GM12878 (cell line): ENCODE data around the gene TTC23. TPM values are rescaled to one million over a fixed set of nuclear protein-coding genes. Genes with fewer than 3 reads are reported as not detected.
A peak's percentile ranks its signal among the peaks of the same experiment; 100 is the strongest.

Experiments
- ATAC-seq: fragments of 200-7000 bp; cut with Tn5 transposase; 3 replicates; pipeline ENCODE4 v1.9.1; 2020; ENCODE audit warnings: mild to moderate bottlenecking, moderate library complexity
- BruUV-seq: library from RNA; stranded (reverse); fragments of 400-500 nt; replicated peaks from 2 replicates; lab custom pipeline; 2021; lab: Mats Ljungman, UMichigan
- CTCF ChIA-PET: fragments of 300-600 bp; sonication (Branson Sonifier 250); formaldehyde crosslinking; extraction: SDS; loops from one replicate; lab custom pipeline; 2021; ENCODE audit warnings: inconsistent platforms; lab: Yijun Ruan, JAX
- POLR2A ChIA-PET: fragments of 350-600 bp; formaldehyde crosslinking; extraction: SDS; loops from one replicate; lab custom pipeline; 2021; ENCODE audit warnings: inconsistent platforms; lab: Charles Lee
- RAD21 ChIA-PET: fragments of 300-600 bp; sonication (Branson Sonifier 250); formaldehyde crosslinking; loops from one replicate; lab custom pipeline; 2023; ENCODE audit warnings: antibody characterized with exemption; ENCODE audit not compliant: unreplicated experiment; lab: Charles Lee
- SMC1A ChIA-PET: fragments of 300-600 bp; sonication (Branson Sonifier 250); formaldehyde crosslinking; loops from one replicate; lab custom pipeline; 2023; ENCODE audit not compliant: unreplicated experiment, uncharacterized antibody; lab: Charles Lee
- DNase-seq: peaks from one replicate; pipeline ENCODE4 v3.0.0-alpha.2; 2011; ENCODE audit warnings: low read depth, low spot score
- FAIRE-seq: peaks from 3 replicates; lab custom pipeline; 2011; peaks lifted over from hg19 to GRCh38; lab: Jason Lieb, UNC
- H2AFZ ChIP-seq: 2 replicates; pipeline ENCODE4 v1.6.0; 2011; ENCODE audit warnings: low read depth, low read length, control low read depth; ENCODE audit not compliant: control insufficient read depth
- H3K27ac ChIP-seq: 2 replicates; pipeline ENCODE4 v1.5.1; 2011; ENCODE audit warnings: control low read depth; ENCODE audit not compliant: control insufficient read depth, insufficient read depth
- H3K27me3 ChIP-seq, 2 experiments: replicated peaks in 1 of 2; 2 replicates each; pipeline versions ENCODE4 v1.6.0 to v1.6.1; 2011; ENCODE audit warnings: low read length in 1 of 2; ENCODE audit not compliant: control insufficient read depth in 2 of 2, insufficient read depth in 2 of 2
- H3K36me3 ChIP-seq, 2 experiments: 2 replicates each; pipeline ENCODE4 v1.5.1; 2011; ENCODE audit warnings: low read length in 1 of 2; ENCODE audit not compliant: control insufficient read depth in 2 of 2, insufficient read depth in 2 of 2
- H3K4me1 ChIP-seq: 2 replicates; pipeline ENCODE4 v1.6.1; 2011; ENCODE audit warnings: mild to moderate bottlenecking, low read length, moderate library complexity, mixed read lengths; ENCODE audit not compliant: control insufficient read depth, insufficient read depth
- H3K4me2 ChIP-seq: 2 replicates; pipeline ENCODE4 v1.6.0; 2011; ENCODE audit warnings: control low read depth; ENCODE audit not compliant: control insufficient read depth, insufficient read depth
- H3K4me3 ChIP-seq: fragments of 200-600 bp; sonication (generic); 2 replicates; pipeline ENCODE4 v1.5.1; 2016
- H3K79me2 ChIP-seq: 2 replicates; pipeline ENCODE4 v1.6.0; 2011; ENCODE audit warnings: low read length; ENCODE audit not compliant: control insufficient read depth, insufficient read depth
- H3K9ac ChIP-seq: 2 replicates; pipeline ENCODE4 v1.8.0; 2011; ENCODE audit warnings: low read length, control low read depth, mixed read lengths; ENCODE audit not compliant: control insufficient read depth, insufficient read depth
- H3K9me3 ChIP-seq: replicated peaks from 3 replicates; pipeline ENCODE4 v1.5.1; 2011; ENCODE audit warnings: mild to moderate bottlenecking, low read length; ENCODE audit not compliant: control insufficient read depth, insufficient read depth
- H4K20me1 ChIP-seq: 2 replicates; pipeline ENCODE4 v1.6.0; 2011; ENCODE audit not compliant: control insufficient read depth, insufficient read depth
- ASH2L ChIP-seq: fragments of 300-600, 200-600 bp; sonication (generic); IDR thresholded peaks from 2 replicates; pipeline ENCODE4 v1.6.1; 2017; ENCODE audit warnings: low read depth, mild to moderate bottlenecking, borderline replicate concordance
- BACH1 ChIP-seq: fragments of 450-650 bp; IDR thresholded peaks from 2 replicates; pipeline ENCODE4 v1.6.1; 2017; ENCODE audit warnings: mild to moderate bottlenecking, borderline replicate concordance
- BHLHE40 ChIP-seq, 2 experiments: fragments of 450-650 bp in 1 of 2; IDR thresholded peaks; 2 replicates each; pipeline ENCODE4 v1.6.1; 2011 to 2017; ENCODE audit warnings: low read depth in 2 of 2, borderline replicate concordance in 1 of 2, improper control_type of control experiment in 1 of 2, low read length in 1 of 2, mild to moderate bottlenecking in 1 of 2
- BMI1 ChIP-seq: fragments of 450-650 bp; IDR thresholded peaks from 2 replicates; pipeline ENCODE4 v1.6.1; 2016; ENCODE audit warnings: mild to moderate bottlenecking, moderate library complexity, borderline replicate concordance
- CHD1 ChIP-seq: IDR thresholded peaks from 2 replicates; pipeline ENCODE4 v1.6.1; 2012; ENCODE audit warnings: low read depth, low read length, improper control_type of control experiment
- CHD2 ChIP-seq: IDR thresholded peaks from 2 replicates; pipeline ENCODE4 v1.6.1; 2011; ENCODE audit warnings: low read depth, low read length, improper control_type of control experiment, borderline replicate concordance
- FOXK2 ChIP-seq: fragments of 450-650 bp; IDR thresholded peaks from 2 replicates; pipeline ENCODE4 v1.6.1; 2017; ENCODE audit warnings: mild to moderate bottlenecking, moderate library complexity
- FOXM1 ChIP-seq: IDR thresholded peaks from 2 replicates; pipeline ENCODE4 v1.6.1; 2012; ENCODE audit warnings: low read depth, mild to moderate bottlenecking, inconsistent platforms, low read length, moderate library complexity
- GABPA ChIP-seq: IDR thresholded peaks from 2 replicates; pipeline ENCODE4 v1.6.1; 2014; ENCODE audit warnings: antibody characterized with exemption, low read depth, mild to moderate bottlenecking, inconsistent platforms
- KDM1A ChIP-seq: fragments of 200-600 bp; sonication (generic); IDR thresholded peaks from 2 replicates; pipeline ENCODE4 v1.6.1; 2016; ENCODE audit warnings: borderline replicate concordance
- MYC ChIP-seq: IDR thresholded peaks from 2 replicates; pipeline ENCODE4 v1.6.1; 2011; ENCODE audit warnings: mild to moderate bottlenecking, low read length, moderate library complexity, inconsistent platforms; ENCODE audit not compliant: insufficient read depth, insufficient replicate concordance, insufficient read length, severe bottlenecking
- RBBP5 ChIP-seq: fragments of 200-600 bp; sonication (generic); conservative IDR thresholded peaks from 2 replicates; pipeline ENCODE4 v1.6.1; 2016
- RUNX3 ChIP-seq: IDR thresholded peaks from 2 replicates; pipeline ENCODE4 v1.6.1; 2012; ENCODE audit warnings: low read length, inconsistent platforms
- SP1 ChIP-seq: IDR thresholded peaks from one replicate; pipeline ENCODE4 v1.6.1; 2011; ENCODE audit warnings: low read depth, low read length
- WRNIP1 ChIP-seq: IDR thresholded peaks from 2 replicates; pipeline ENCODE4 v1.6.1; 2011; ENCODE audit warnings: low read depth, low read length, improper control_type of control experiment, borderline replicate concordance
- ZBED1 ChIP-seq: IDR thresholded peaks from 2 replicates; pipeline ENCODE4 v1.6.1; 2016; ENCODE audit warnings: borderline replicate concordance
- WGBS: methylation state at CpG from one replicate; pipeline ENCODE4 v1.1.6; 2016; ENCODE audit warnings: low lambda C conversion rate; ENCODE audit not compliant: insufficient replicate concordance, insufficient coverage; ENCODE audit errors: missing lambda C conversion rate; 5-methylcytosine and 5-hydroxymethylcytosine counted together
- in situ Hi-C: fragments of 300-500 bp; cut with MboI; formaldehyde crosslinking; loops from 9 replicates; pipeline ENCODE4 v1.14.3; 2018; ENCODE audit warnings: mixed read lengths
- intact Hi-C: fragments of 100-400 bp; cut with micrococcal nuclease; formaldehyde crosslinking; loops from one replicate; pipeline ENCODE4 v1.14.2; 2022; ENCODE audit not compliant: unreplicated experiment
- polyA plus RNA-seq, 11 experiments: library from polyadenylated mRNA; depleted of rRNA in 4 of 11; unstranded in 6 of 11; stranded (reverse) in 5 of 11; fragments of >200 nt; fragmentation: Nextera tagmentation in 4 of 11; fragmentation: Illumina TruSeq in 1 of 11; extraction: Ambion mirVana in 4 of 11; extraction: Trizol in 1 of 11; gene quantifications; 1 replicate in 1 of 11; 2 replicates in 10 of 11; pipeline versions ENCODE4 v1.2.1 to v1.2.3, GENCODE V29; 2011 to 2016; ENCODE audit warnings: inconsistent platforms in 2 of 11, missing spikeins in 2 of 11, low read depth in 1 of 11
- total RNA-seq, 4 experiments: library from RNA; depleted of rRNA in 3 of 4; stranded (reverse); fragments of >200 nt in 3 of 4; fragmentation: Illumina TruSeq in 1 of 4; extraction: Trizol in 1 of 4; gene quantifications; 2 replicates each; pipeline versions ENCODE4 v1.2.1 to v1.2.3, GENCODE V29; 2013 to 2021
- TF ChIP-seq, protein P1 (sequence below): IDR thresholded peaks from 2 replicates; pipeline ENCODE4 v1.6.1; 2011; ENCODE audit warnings: borderline replicate concordance, low read depth, mild to moderate bottlenecking, moderate library complexity, low read length; ENCODE audit not compliant: insufficient read depth, poor library complexity, severe bottlenecking
- TF ChIP-seq, protein P2 (sequence below): IDR thresholded peaks from 2 replicates; pipeline ENCODE4 v1.6.1; 2011; ENCODE audit warnings: mild to moderate bottlenecking, low read depth, low read length, moderate library complexity; ENCODE audit not compliant: insufficient replicate concordance
- TF ChIP-seq, protein P3 (sequence below): IDR thresholded peaks from 2 replicates; pipeline ENCODE4 v1.6.1; 2012; ENCODE audit warnings: low read depth, low read length, improper control_type of control experiment

TTC23 gene
- total and polyA plus RNA-seq, 10 of the 15 experiments (the other 5 are each of a cell fraction or from before 2014, with no cell fraction given): 1.2 to 9.0 (median 6.5) TPM

DNA sequence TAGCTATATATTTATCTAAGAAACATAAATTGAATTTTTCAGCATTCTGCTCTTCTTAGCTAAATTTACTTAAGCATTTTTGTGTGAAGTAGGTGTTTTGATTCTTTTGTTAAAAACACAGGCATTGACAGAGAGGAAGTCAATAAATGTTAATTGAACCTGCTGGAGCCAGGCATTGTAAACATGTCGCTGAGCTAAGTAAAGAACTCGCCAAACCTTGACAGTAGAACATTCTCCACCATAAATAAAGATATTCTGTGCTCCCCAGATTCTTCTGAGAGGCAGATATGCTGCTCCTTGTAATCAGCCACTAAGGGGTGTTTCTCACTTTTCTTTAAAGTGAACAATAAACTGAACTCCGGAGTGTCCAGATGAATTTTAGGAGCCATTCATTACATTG lies 106.1 kb downstream of the TTC23 start (continued):
- TF ChIP-seq, protein P1, sequence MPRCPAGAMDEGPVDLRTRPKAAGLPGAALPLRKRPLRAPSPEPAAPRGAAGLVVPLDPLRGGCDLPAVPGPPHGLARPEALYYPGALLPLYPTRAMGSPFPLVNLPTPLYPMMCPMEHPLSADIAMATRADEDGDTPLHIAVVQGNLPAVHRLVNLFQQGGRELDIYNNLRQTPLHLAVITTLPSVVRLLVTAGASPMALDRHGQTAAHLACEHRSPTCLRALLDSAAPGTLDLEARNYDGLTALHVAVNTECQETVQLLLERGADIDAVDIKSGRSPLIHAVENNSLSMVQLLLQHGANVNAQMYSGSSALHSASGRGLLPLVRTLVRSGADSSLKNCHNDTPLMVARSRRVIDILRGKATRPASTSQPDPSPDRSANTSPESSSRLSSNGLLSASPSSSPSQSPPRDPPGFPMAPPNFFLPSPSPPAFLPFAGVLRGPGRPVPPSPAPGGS: no peak
- TF ChIP-seq FOXM1 (no peak), CHD2 (no peak), BHLHE40 (IDR thresholded peaks at IDR 0.05; ENCODE audit: borderline replicate concordance in 1 of 2, low read depth in 2 of 2, low read length in 1 of 2) (no peak), BMI1 (no peak)

DNA sequence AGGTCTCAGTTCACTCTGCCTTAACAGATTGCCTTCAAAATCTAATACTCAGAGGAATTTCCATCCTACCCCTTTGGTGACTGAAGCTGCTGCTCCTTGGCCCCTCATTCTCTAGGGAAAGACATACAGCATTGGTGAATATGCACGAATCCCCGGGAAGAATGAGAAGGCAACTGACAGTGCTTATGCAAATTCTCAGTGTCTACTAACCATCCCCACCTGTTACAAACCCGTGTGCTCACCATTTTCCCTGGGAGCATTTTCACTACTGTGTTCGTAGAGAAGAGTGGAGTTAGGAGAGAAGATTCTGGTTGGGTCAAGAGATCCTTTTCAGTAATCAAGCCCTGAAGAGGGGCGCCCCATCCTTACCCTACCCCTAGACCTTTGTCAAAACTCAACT lies 106.8 kb downstream of the TTC23 start:
- H3K4me1 ChIP-seq: no peaks in the 10 kb centered on the region
- BruUV-seq: no TSS peak
- H3K36me3 ChIP-seq: no peaks in the 10 kb centered on the region
- TF ChIP-seq CHD1 (no peak), RUNX3 (no peak), MYC (no peak), FOXK2 (no peak), GABPA (no peak), ASH2L (no peak), BACH1 (no peak), RBBP5 (no peak), WRNIP1 (no peak), BMI1 (no peak), ZBED1 (no peak), KDM1A (no peak), SP1 (no peak)
- TF ChIP-seq, protein P2, sequence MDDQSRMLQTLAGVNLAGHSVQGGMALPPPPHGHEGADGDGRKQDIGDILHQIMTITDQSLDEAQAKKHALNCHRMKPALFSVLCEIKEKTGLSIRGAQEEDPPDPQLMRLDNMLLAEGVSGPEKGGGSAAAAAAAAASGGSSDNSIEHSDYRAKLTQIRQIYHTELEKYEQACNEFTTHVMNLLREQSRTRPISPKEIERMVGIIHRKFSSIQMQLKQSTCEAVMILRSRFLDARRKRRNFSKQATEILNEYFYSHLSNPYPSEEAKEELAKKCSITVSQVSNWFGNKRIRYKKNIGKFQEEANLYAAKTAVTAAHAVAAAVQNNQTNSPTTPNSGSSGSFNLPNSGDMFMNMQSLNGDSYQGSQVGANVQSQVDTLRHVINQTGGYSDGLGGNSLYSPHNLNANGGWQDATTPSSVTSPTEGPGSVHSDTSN: no peak
- TF ChIP-seq, protein P3, sequence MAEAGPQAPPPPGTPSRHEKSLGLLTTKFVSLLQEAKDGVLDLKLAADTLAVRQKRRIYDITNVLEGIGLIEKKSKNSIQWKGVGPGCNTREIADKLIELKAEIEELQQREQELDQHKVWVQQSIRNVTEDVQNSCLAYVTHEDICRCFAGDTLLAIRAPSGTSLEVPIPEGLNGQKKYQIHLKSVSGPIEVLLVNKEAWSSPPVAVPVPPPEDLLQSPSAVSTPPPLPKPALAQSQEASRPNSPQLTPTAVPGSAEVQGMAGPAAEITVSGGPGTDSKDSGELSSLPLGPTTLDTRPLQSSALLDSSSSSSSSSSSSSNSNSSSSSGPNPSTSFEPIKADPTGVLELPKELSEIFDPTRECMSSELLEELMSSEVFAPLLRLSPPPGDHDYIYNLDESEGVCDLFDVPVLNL: no peak
- no peak overlapping the region for H3K27ac ChIP-seq
- H3K79me2 ChIP-seq: no peaks in the 10 kb centered on the region
- WGBS: 66% methylated on average over 5 of the region's 5 CpGs
- CTCF ChIA-PET: interaction anchor here (0.9 to 1.7 kb wide), 2 partner anchors 11 to 20 kb away, joined by 3 to 4 read pairs; no protein-coding TSS in a partner anchor
- H4K20me1 ChIP-seq: no peaks in the 10 kb centered on the region
- SMC1A ChIA-PET: interaction anchor here (1.1 to 2.2 kb wide), 5 partner anchors 14 to 62 kb away, joined by 3 to 4 read pairs (median 4); no protein-coding TSS in a partner anchor
- FAIRE-seq (peak; percentile 31), ATAC-seq (no peak), DNase-seq (no peak)
- intact Hi-C loops: no loop called here
- RAD21 ChIA-PET: no interaction called here
- H3K4me2 ChIP-seq: no peak overlapping the region
- H3K4me3 ChIP-seq: no peak overlapping the region
- H3K9ac ChIP-seq: no peak overlapping the region
- H3K27me3 ChIP-seq: no peaks in the 10 kb centered on the region
- H3K9me3 ChIP-seq: no peaks in the 10 kb centered on the region
- in situ Hi-C loops: no loop called here
- POLR2A ChIA-PET: interaction anchor here (0.5 kb wide), 1 partner anchor 54 kb away, joined by 3 read pairs; no protein-coding TSS in a partner anchor
- no peak overlapping the region for H2AFZ ChIP-seq
